Epithelial cell of proximal tubule (primary cell): ENCODE results near the gene KCNC1. TPM values are rescaled to one million over a fixed set of nuclear protein-coding genes. Genes with fewer than 3 reads are reported as not detected.
A peak's percentile ranks its signal among the peaks of the same experiment; 100 is the strongest.

ENCODE experiments used
- DNase-seq: peaks from one replicate; pipeline ENCODE4 v3.0.0-alpha.2; 2011; ENCODE audit warnings: low read depth
- H3K4me3 ChIP-seq: 2 replicates; pipeline ENCODE4 v1.5.1; 2011; ENCODE audit warnings: low read depth, mild to moderate bottlenecking, low read length
- CTCF ChIP-seq: conservative IDR thresholded peaks from 2 replicates; pipeline ENCODE4 v1.5.1; 2012; ENCODE audit warnings: low read depth, mild to moderate bottlenecking, low read length
- total RNA-seq: library from RNA; depleted of rRNA; stranded (reverse); fragments of >200 nt; gene quantifications from 2 replicates; pipeline ENCODE4 v1.2.3, GENCODE V29; 2015

KCNC1 gene
- total RNA-seq, 1 donor from 2014 or later, result not detected

DNA sequence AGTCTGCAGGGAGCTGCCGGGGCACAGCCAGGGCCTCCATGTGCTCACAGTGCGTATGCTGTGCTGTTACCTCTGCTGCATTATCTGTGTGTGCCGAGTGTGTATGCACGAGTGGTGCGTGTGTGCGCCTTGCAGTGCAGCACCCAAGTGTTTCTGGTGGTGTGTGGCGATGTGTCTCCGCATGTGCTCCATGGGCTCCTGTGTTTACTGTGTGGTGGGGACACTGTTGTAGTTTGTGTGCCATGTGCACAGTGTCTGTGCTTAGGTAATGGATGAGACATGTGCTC, 31.4 kb downstream of the KCNC1 start:
- DNase-seq, result no peak
- TF ChIP-seq CTCF, result no peak
- no peak overlapping the region for H3K4me3 ChIP-seq

GRCh38 chr11:17766590-17766989, 32.0 kb downstream of the KCNC1 start:
- DNase-seq, result no peak
- H3K4me3 ChIP-seq, result no peak overlapping the region
- no peak for TF ChIP-seq CTCF

DNA sequence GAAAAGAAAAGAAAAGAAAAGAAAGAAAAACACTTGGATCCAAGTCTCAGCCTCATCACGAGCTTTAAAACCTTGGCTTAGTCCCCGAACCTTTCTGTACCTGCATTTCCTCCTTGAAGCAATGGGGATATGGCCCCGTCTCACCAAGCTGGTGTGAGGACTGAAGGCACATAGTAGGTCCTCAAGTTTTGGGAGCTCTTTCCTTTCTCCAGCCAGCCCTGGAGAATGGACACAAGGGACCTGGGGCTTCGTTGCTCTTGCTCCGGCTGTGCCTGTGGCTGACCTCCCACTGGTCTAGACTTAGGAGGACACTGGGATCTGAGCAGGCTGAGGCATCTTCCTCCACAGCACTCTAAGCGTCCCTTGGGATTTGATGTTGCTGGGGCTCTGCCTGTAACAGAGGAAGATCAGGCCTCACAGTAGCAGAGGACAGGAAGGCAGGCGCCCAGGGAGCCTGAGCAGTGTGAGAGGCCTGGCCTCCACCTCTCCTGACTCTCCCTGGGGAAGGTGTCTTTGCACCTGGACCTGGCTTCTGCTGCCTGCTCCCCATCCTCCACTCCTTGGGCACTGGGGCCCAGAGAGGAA, 32.8 kb downstream of the KCNC1 start:
- no peak overlapping the region for H3K4me3 ChIP-seq
- DNase-seq, result no peak
- no peak for TF ChIP-seq CTCF

DNA sequence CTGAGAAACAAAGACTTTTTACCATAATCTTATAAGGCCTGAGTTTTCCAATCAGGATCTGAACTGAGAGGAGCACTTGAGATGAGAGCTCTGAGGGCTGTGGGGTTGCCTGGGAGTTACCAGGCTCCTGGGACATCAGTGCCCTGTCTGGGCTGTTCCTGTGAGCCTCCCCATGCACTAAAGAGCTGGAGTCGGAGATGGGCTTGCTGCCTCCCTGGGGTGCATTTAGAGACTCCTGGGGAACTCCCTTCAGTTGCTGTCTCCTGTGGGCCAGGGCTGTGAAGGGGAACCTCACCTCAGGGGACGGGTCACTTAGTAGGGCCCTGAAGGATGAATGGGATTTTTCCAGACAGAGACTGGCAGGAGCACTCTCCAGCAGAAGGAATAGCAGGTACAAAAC, 33.3 kb downstream of the KCNC1 start:
- TF ChIP-seq CTCF, result no peak
- DNase-seq, result no peak
- no peak overlapping the region for H3K4me3 ChIP-seq

GRCh38 chr11:17768547-17768946, 34.0 kb downstream of the KCNC1 start:
- H3K4me3 ChIP-seq, result no peak overlapping the region
- no peak for TF ChIP-seq CTCF
- no peak for DNase-seq

- no peak for DNase-seq
- H3K4me3 ChIP-seq, result no peak overlapping the region
- TF ChIP-seq CTCF, result no peak
Measured at GRCh38 chr11:17769218-17769617, 34.6 kb downstream of the KCNC1 start.

GRCh38 chr11:17770048-17770652, 35.6 kb downstream of the KCNC1 start:
- DNase-seq, result no peak
- TF ChIP-seq CTCF, result peak; percentile 39
- H3K4me3 ChIP-seq, result no peak overlapping the region
